Adrenal gland (tissue), 5 donors: ENCODE results near the gene OR51B4.

Experiments used
- CTCF ChIP-seq, 6 experiments: fragments of 450-650 bp in 4 of 6; fragments of 200-600 bp in 2 of 6; sonication (generic) in 1 of 6; IDR thresholded peaks; 1 replicate in 5 of 6; 2 replicates in 1 of 6; pipeline versions ENCODE4 v1.5.1 to v1.8.0; 2016 to 2021; ENCODE audit warnings: antibody characterized with exemption in 6 of 6, mild to moderate bottlenecking in 2 of 6, moderate library complexity in 1 of 6
- POLR2A ChIP-seq, 2 donors: fragments of 450-650 bp; IDR thresholded peaks; one replicate each; pipeline ENCODE4 v1.6.1; 2017; ENCODE audit warnings: antibody characterized with exemption in 2 of 2, mild to moderate bottlenecking in 2 of 2, moderate library complexity in 1 of 2
- donor health status: DM: no; HTN: no; CAD: no.

- no peak for TF ChIP-seq CTCF (IDR thresholded peaks at IDR 0.05)
- TF ChIP-seq POLR2A (IDR thresholded peaks at IDR 0.05): no peak
Observed at GRCh38 chr11:5275369-5276110, 26.2 kb downstream of the OR51B4 start.
